ENCODE measurements around the gene DRAXIN. TPM values are rescaled to one million over a fixed set of nuclear protein-coding genes. Genes with fewer than 3 reads are reported as not detected.
A peak's percentile ranks its signal among the peaks of the same experiment; 100 is the strongest.

DRAXIN gene
- total RNA-seq, 4 donors from 2014 or later, result 0.08 to 0.16 (median 0.12) TPM; not detected in 1

GRCh38 chr1:11736746-11737639 lies 45.5 kb downstream of the DRAXIN start:
- H3K27me3 ChIP-seq, result no peaks in the 10 kb centered on the region
- peak overlapping the region; percentile 64 to 89 for H3K4me3 ChIP-seq
- ATAC-seq, result peak; percentile 66
- WGBS, 2 donors (ENCODE audit: low coverage in 1 of 2), result 11 to 70% methylated on average over 3 to 13 of the region's 15 CpGs
- no peak for TF ChIP-seq CTCF (IDR thresholded peaks at IDR 0.05)
- TF ChIP-seq POLR2A (IDR thresholded peaks at IDR 0.05), result no peak
- TF ChIP-seq EP300 (IDR thresholded peaks at IDR 0.05), result no peak
- peak; percentile 88 for TF ChIP-seq POLR2AphosphoS5 (IDR thresholded peaks at IDR 0.05)
- H3K27ac ChIP-seq, result peak overlapping the region; percentile 55 to 94 (median 90)
- H3K36me3 ChIP-seq, result no peaks in the 10 kb centered on the region
- no peaks in the 10 kb centered on the region for H3K9me3 ChIP-seq
- peaks cover 0 to 70% (median 19%) of the 10 kb centered on the region in 3 donors for H3K4me1 ChIP-seq

- Histone ChIP-seq H3K4me1 (peaks cover 0 to 68% (median 9%) of the 10 kb centered on the region in 3 donors), H3K27me3 (no peaks in the 10 kb centered on the region), H3K36me3 (no peaks in the 10 kb centered on the region), H3K9me3 (no peaks in the 10 kb centered on the region), H3K27ac (peak overlapping the region in 2 of 4 donors; percentile 92 to 94), H3K4me3 (no peak overlapping the region)
- TF ChIP-seq POLR2AphosphoS5 (IDR thresholded peaks at IDR 0.05), result no peak
- no peak for TF ChIP-seq EP300 (IDR thresholded peaks at IDR 0.05)
- no peak for TF ChIP-seq CTCF (IDR thresholded peaks at IDR 0.05)
- TF ChIP-seq POLR2A (IDR thresholded peaks at IDR 0.05), result no peak
- no peak for ATAC-seq
- 46 to 73% methylated on average over 1 to 2 of the region's 2 CpGs for WGBS, 2 donors (ENCODE audit: low coverage in 1 of 2)
Measured at GRCh38 chr1:11738096-11738495, 46.6 kb downstream of the DRAXIN start.

GRCh38 chr1:11738783-11739182 lies 47.3 kb downstream of the DRAXIN start:
- no peak for TF ChIP-seq EP300 (IDR thresholded peaks at IDR 0.05)
- TF ChIP-seq POLR2A (IDR thresholded peaks at IDR 0.05), result no peak
- TF ChIP-seq CTCF (IDR thresholded peaks at IDR 0.05), result no peak
- no peak for TF ChIP-seq POLR2AphosphoS5 (IDR thresholded peaks at IDR 0.05)
- no peaks in the 10 kb centered on the region for H3K9me3 ChIP-seq
- no peaks in the 10 kb centered on the region for H3K36me3 ChIP-seq
- peaks cover 0 to 61% (median 8%) of the 10 kb centered on the region in 3 donors for H3K4me1 ChIP-seq
- H3K27me3 ChIP-seq, result no peaks in the 10 kb centered on the region
- H3K27ac ChIP-seq, result no peak overlapping the region
- 77 to 87% methylated on average over 3 to 6 of the region's 6 CpGs for WGBS, 2 donors (ENCODE audit: low coverage in 1 of 2)
- H3K4me3 ChIP-seq, result no peak overlapping the region
- no peak for ATAC-seq

- Histone ChIP-seq H3K4me1 (peaks cover 0 to 54% (median 8%) of the 10 kb centered on the region in 3 donors), H3K27me3 (no peaks in the 10 kb centered on the region), H3K4me3 (no peak overlapping the region), H3K9me3 (no peaks in the 10 kb centered on the region), H3K36me3 (peaks cover 0 to 9% of the 10 kb centered on the region in 2 donors), H3K27ac (peak overlapping the region in 1 of 4 donors; percentile 22)
- ATAC-seq, result no peak
- 65 to 69% methylated on average over 3 to 10 of the region's 15 CpGs for WGBS, 2 donors (ENCODE audit: low coverage in 1 of 2)
- TF ChIP-seq EP300 (IDR thresholded peaks at IDR 0.05) (no peak), CTCF (IDR thresholded peaks at IDR 0.05) (no peak), POLR2A (IDR thresholded peaks at IDR 0.05) (no peak)
Measured at GRCh38 chr1:11740258-11741192, 49.0 kb downstream of the DRAXIN start.
